ENCODE results near the gene CYP4F11. TPM values are rescaled to one million over a fixed set of nuclear protein-coding genes. Genes with fewer than 3 reads are reported as not detected.
A peak's percentile ranks its signal among the peaks of the same experiment; 100 is the strongest.
"Not testable (repeated sequence)": the region's sequence is repeated elsewhere in the genome, so short reads cannot be mapped to it uniquely, and the experiment has no call there.

The CYP4F11 gene
- total RNA-seq, 4 donors from 2014 or later: 16.6 to 37.9 (median 19.5) TPM

- Histone ChIP-seq H3K36me3 (no peaks in the 10 kb centered on the region), H3K27me3 (peaks cover 0 to 61% (median 0%) of the 10 kb centered on the region in 4 donors), H3K27ac (no peak overlapping the region), H3K4me1 (no peaks in the 10 kb centered on the region), H3K9me3 (no peaks in the 10 kb centered on the region), H3K4me3 (no peak overlapping the region)
- no peak for DNase-seq
- WGBS, 2 donors: 50 to 58% methylated on average over 5 of the region's 5 CpGs
- TF ChIP-seq CTCF (IDR thresholded peaks at IDR 0.05) (no peak), POLR2A (IDR thresholded peaks at IDR 0.05) (no peak)
- intact Hi-C loops (cut with DNase I): no loop called here
These were observed 40.5 kb upstream of the CYP4F11 start for GRCh38 chr19:15974856-15975255.

- H3K4me1 ChIP-seq; H3K9me3 ChIP-seq; DNase-seq; H3K27ac ChIP-seq; H3K4me3 ChIP-seq; H3K36me3 ChIP-seq; intact Hi-C loops (cut with DNase I): not testable (repeated sequence)
- H3K27me3 ChIP-seq: peaks cover 0 to 39% (median 0%) of the 10 kb centered on the region in 4 donors
These were observed 37.7 kb upstream of the CYP4F11 start for GRCh38 chr19:15972043-15972442.

- intact Hi-C loops (cut with DNase I): no loop called here
- DNase-seq: no peak
- H3K9me3 ChIP-seq: no peaks in the 10 kb centered on the region
- H3K4me1 ChIP-seq: no peaks in the 10 kb centered on the region
- 19 to 43% methylated on average over 5 of the region's 5 CpGs for WGBS, 2 donors
- H3K4me3 ChIP-seq: no peak overlapping the region
- no peaks in the 10 kb centered on the region for H3K36me3 ChIP-seq
- peaks cover 0 to 31% (median 0%) of the 10 kb centered on the region in 4 donors for H3K27me3 ChIP-seq
- no peak overlapping the region for H3K27ac ChIP-seq
- TF ChIP-seq POLR2A (IDR thresholded peaks at IDR 0.05): no peak
- TF ChIP-seq CTCF (IDR thresholded peaks at IDR 0.05): peak in 2 of 6 experiments; percentile 8 to 43
These were observed 37.0 kb upstream of the CYP4F11 start for GRCh38 chr19:15971224-15971780.

- H3K27me3 ChIP-seq: peaks cover 0 to 42% (median 0%) of the 10 kb centered on the region in 4 donors
- no peaks in the 10 kb centered on the region for H3K36me3 ChIP-seq
- H3K4me1 ChIP-seq: no peaks in the 10 kb centered on the region
- intact Hi-C loops (cut with DNase I): no loop called here
- TF ChIP-seq POLR2A (IDR thresholded peaks at IDR 0.05): no peak
- no peak for TF ChIP-seq CTCF (IDR thresholded peaks at IDR 0.05)
- H3K27ac ChIP-seq: no peak overlapping the region
- DNase-seq: no peak
- no peak overlapping the region for H3K4me3 ChIP-seq
- 75 to 80% methylated on average over 1 to 2 of the region's 2 CpGs for WGBS, 2 donors
- H3K9me3 ChIP-seq: no peaks in the 10 kb centered on the region
These were observed 29.9 kb upstream of the CYP4F11 start for GRCh38 chr19:15964231-15964630.

GRCh38 chr19:15962319-15962718, 28.0 kb upstream of the CYP4F11 start:
- Histone ChIP-seq H3K36me3 (no peaks in the 10 kb centered on the region), H3K27ac (no peak overlapping the region), H3K4me3 (no peak overlapping the region), H3K9me3 (no peaks in the 10 kb centered on the region), H3K27me3 (peaks cover 0 to 42% (median 0%) of the 10 kb centered on the region in 4 donors), H3K4me1 (no peaks in the 10 kb centered on the region)
- DNase-seq: no peak
- TF ChIP-seq CTCF (IDR thresholded peaks at IDR 0.05): no peak
- TF ChIP-seq POLR2A (IDR thresholded peaks at IDR 0.05): no peak
- WGBS, 2 donors: 66 to 70% methylated on average over 2 to 6 of the region's 6 CpGs
- intact Hi-C loops (cut with DNase I): no loop called here

GRCh38 chr19:15954820-15955219, 20.5 kb upstream of the CYP4F11 start:
- DNase-seq: no peak
- H3K27me3 ChIP-seq: peaks cover 0 to 48% (median 0%) of the 10 kb centered on the region in 4 donors
- WGBS, 2 donors: 50 to 58% methylated on average over 4 to 6 of the region's 6 CpGs
- H3K36me3 ChIP-seq: no peaks in the 10 kb centered on the region
- peak overlapping the region in 2 of 4 donors; percentile 50 to 64 for H3K27ac ChIP-seq
- TF ChIP-seq POLR2A (IDR thresholded peaks at IDR 0.05) (no peak), CTCF (IDR thresholded peaks at IDR 0.05) (no peak)
- H3K4me3 ChIP-seq: no peak overlapping the region
- peaks cover 0 to 13% (median 3%) of the 10 kb centered on the region in 3 donors for H3K4me1 ChIP-seq
- peaks cover 0 to 1% (median 0%) of the 10 kb centered on the region in 3 donors for H3K9me3 ChIP-seq
- intact Hi-C loops (cut with DNase I): no loop called here
